Measurements from ENCODE around the gene GRAMD1C. TPM values are rescaled to one million over a fixed set of nuclear protein-coding genes. Genes with fewer than 3 reads are reported as not detected.
A peak's percentile ranks its signal among the peaks of the same experiment; 100 is the strongest.

GRAMD1C gene
- polyA plus RNA-seq, 1 of the 3 experiments (the other 2 are of a cell fraction) = 1.2 TPM

GRCh38 chr3:113829576-113830354, 8.8 kb upstream of the GRAMD1C start:
- Histone ChIP-seq H3K79me2 (ENCODE audit: insufficient read depth) (no peaks in the 10 kb centered on the region), H3K9me3 (peaks cover 6% of the 10 kb centered on the region; the same call in 1 of the 2 replicates), H3K9me2 (no peaks in the 10 kb centered on the region), H3K36me3 (replicated peaks in 1 of 2; ENCODE audit: control insufficient read depth in 1 of 2, insufficient read depth in 2 of 2, low read length in 1 of 2) (no peaks in the 10 kb centered on the region), H2AFZ (ENCODE audit: low read depth) (peak overlapping the region; percentile 38), H3K4me2 (0 out of 2 replicates have a peak overlapping the region, but pooled peaks have one; percentile 13), H3K4me1 (ENCODE audit: control insufficient read depth in 1 of 2, insufficient read depth in 2 of 2, low read depth in 1 of 2, low read length in 1 of 2) (0 out of 4 replicates have a peak, but pooled peaks cover 0 to 8% of the 10 kb centered on the region in 2 experiments), H4K20me1 (ENCODE audit: insufficient read depth) (no peaks in the 10 kb centered on the region), H3F3A (replicated peaks; ENCODE audit: insufficient read depth) (peaks cover 15% of the 10 kb centered on the region), H3K9ac (0 out of 2 replicates have a peak overlapping the region, but pooled peaks have one; percentile 19), H3K4me3 (ENCODE audit: low read depth in 2 of 2, low read length in 1 of 2) (no peak overlapping the region), H3K27me3 (ENCODE audit: insufficient read depth) (no peaks in the 10 kb centered on the region), H3K27ac (ENCODE audit: low read depth in 2 of 2, low read length in 1 of 2) (peak overlapping the region in 1 of 2 experiments; percentile 73; a peak in 2 of 4 replicates)
- ChIA-PET CTCF (no interaction called here), POLR2A (no interaction called here)
- no peak for DNase-seq
- TF ChIP-seq NRF1 (IDR thresholded peaks at IDR 0.05; ENCODE audit: low read depth, low read length) (no peak), TEAD4 (IDR thresholded peaks at IDR 0.05; ENCODE audit: borderline replicate concordance, insufficient read depth) (no peak), ZBTB33 (IDR thresholded peaks at IDR 0.05; ENCODE audit: borderline replicate concordance, low read depth) (no peak)
- WGBS (ENCODE audit: low lambda C conversion rate) = 75% methylated on average over 10 of the region's 10 CpGs

- Histone ChIP-seq H3K36me3 (replicated peaks in 1 of 2; ENCODE audit: control insufficient read depth in 1 of 2, insufficient read depth in 2 of 2, low read length in 1 of 2) (no peaks in the 10 kb centered on the region), H2AFZ (ENCODE audit: low read depth) (no peak overlapping the region; the same call in 1 of the 2 replicates), H3F3A (replicated peaks; ENCODE audit: insufficient read depth) (peaks cover 15% of the 10 kb centered on the region), H3K9ac (no peak overlapping the region), H4K20me1 (ENCODE audit: insufficient read depth) (no peaks in the 10 kb centered on the region), H3K79me2 (ENCODE audit: insufficient read depth) (no peaks in the 10 kb centered on the region), H3K27me3 (ENCODE audit: insufficient read depth) (no peaks in the 10 kb centered on the region), H3K4me2 (0 out of 2 replicates have a peak overlapping the region, but pooled peaks have one; percentile 13), H3K4me3 (ENCODE audit: low read depth in 2 of 2, low read length in 1 of 2) (no peak overlapping the region), H3K27ac (ENCODE audit: low read depth in 2 of 2, low read length in 1 of 2) (peak overlapping the region in 1 of 2 experiments; percentile 73; a peak in 2 of 4 replicates), H3K4me1 (ENCODE audit: control insufficient read depth in 1 of 2, insufficient read depth in 2 of 2, low read depth in 1 of 2, low read length in 1 of 2) (0 out of 4 replicates have a peak, but pooled peaks cover 0 to 8% of the 10 kb centered on the region in 2 experiments), H3K9me2 (no peaks in the 10 kb centered on the region), H3K9me3 (peaks cover 6% of the 10 kb centered on the region; the same call in 1 of the 2 replicates)
- CTCF ChIA-PET = no interaction called here
- no peak for DNase-seq
- 0% methylated on average over 1 of the region's 1 CpG for WGBS (ENCODE audit: low lambda C conversion rate)
- POLR2A ChIA-PET = no interaction called here
- TF ChIP-seq FOXJ3 (CRISPR knock-in tag; IDR thresholded peaks at IDR 0.05) (no peak), REST (IDR thresholded peaks at IDR 0.05; ENCODE audit: low read depth, low read length) (no peak), TAF1 (IDR thresholded peaks at IDR 0.05; ENCODE audit: borderline replicate concordance, low read depth, low read length) (no peak), SMC3 (IDR thresholded peaks at IDR 0.05; ENCODE audit: low read depth, low read length) (no peak), RCOR1 (IDR thresholded peaks at IDR 0.05; ENCODE audit: low read length) (no peak), EP300 (IDR thresholded peaks at IDR 0.05; ENCODE audit: borderline replicate concordance in 1 of 2, low read depth in 1 of 2, low read length in 1 of 2) (no peak), YY1 (IDR thresholded peaks at IDR 0.05; ENCODE audit: low read depth) (no peak), FOXM1 (IDR thresholded peaks at IDR 0.05; ENCODE audit: low read depth) (no peak), ZBTB33 (IDR thresholded peaks at IDR 0.05; ENCODE audit: borderline replicate concordance, low read depth) (no peak), GATA2 (CRISPR knock-in tag; IDR thresholded peaks at IDR 0.05) (no peak), PBX3 (IDR thresholded peaks at IDR 0.05) (no peak), ELF1 (IDR thresholded peaks at IDR 0.05) (no peak)
- TF ChIP-seq, protein P1, sequence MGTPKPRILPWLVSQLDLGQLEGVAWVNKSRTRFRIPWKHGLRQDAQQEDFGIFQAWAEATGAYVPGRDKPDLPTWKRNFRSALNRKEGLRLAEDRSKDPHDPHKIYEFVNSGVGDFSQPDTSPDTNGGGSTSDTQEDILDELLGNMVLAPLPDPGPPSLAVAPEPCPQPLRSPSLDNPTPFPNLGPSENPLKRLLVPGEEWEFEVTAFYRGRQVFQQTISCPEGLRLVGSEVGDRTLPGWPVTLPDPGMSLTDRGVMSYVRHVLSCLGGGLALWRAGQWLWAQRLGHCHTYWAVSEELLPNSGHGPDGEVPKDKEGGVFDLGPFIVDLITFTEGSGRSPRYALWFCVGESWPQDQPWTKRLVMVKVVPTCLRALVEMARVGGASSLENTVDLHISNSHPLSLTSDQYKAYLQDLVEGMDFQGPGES (IDR thresholded peaks at IDR 0.05; ENCODE audit: low read depth, low read length) = no peak
These were observed 7.6 kb upstream of the GRAMD1C start for GRCh38 chr3:113831103-113831355.

All from SK-N-SH (cell line).